HCT116 (cell line): ENCODE results near the gene RILPL2. TPM values are rescaled to one million over a fixed set of nuclear protein-coding genes. Genes with fewer than 3 reads are reported as not detected.

ENCODE experiments used
- ATAC-seq: fragments of 200-7000 bp; cut with Tn5 transposase; 2 replicates; pipeline ENCODE4 v1.9.1; 2020; ENCODE audit warnings: mild to moderate bottlenecking, moderate library complexity
- BruUV-seq: library from RNA; stranded (reverse); fragments of 400-500 nt; replicated peaks from 2 replicates; lab custom pipeline; 2021; lab: Mats Ljungman, UMichigan
- CTCF ChIA-PET: fragments of 300-600 bp; sonication (Branson Sonifier 250); formaldehyde crosslinking; loops from one replicate; lab custom pipeline; 2021; ENCODE audit warnings: antibody characterized with exemption; lab: Charles Lee
- POLR2A ChIA-PET: fragments of 300-600, 350-600 bp; sonication (Branson Sonifier 250); formaldehyde crosslinking; loops from one replicate; lab custom pipeline; 2021; ENCODE audit warnings: antibody characterized with exemption; lab: Charles Lee
- RAD21 ChIA-PET, 2 experiments: fragments of 300-600 bp; sonication (Branson Sonifier 250); formaldehyde crosslinking; loops; one replicate each; lab custom pipeline; 2023; ENCODE audit warnings: low total read pairs in 2 of 2; ENCODE audit not compliant: uncharacterized antibody in 2 of 2, unreplicated experiment in 2 of 2, low non-redundant PET in 1 of 2; lab: Charles Lee
- DNase-seq: peaks from one replicate; pipeline ENCODE4 v3.0.0-alpha.2; 2010; ENCODE audit warnings: low read depth, low spot score
- H2AFZ ChIP-seq: fragments of 200-600 bp; shearing (Covaris generic), sonication (generic); 2 replicates; pipeline ENCODE4 v1.6.1; 2017; ENCODE audit warnings: low read depth, mixed run types, mixed read lengths, antibody characterized with exemption, low read length; ENCODE audit not compliant: poor library complexity, severe bottlenecking
- H3K27ac ChIP-seq: 2 replicates; pipeline ENCODE4 v1.5.1; 2012; ENCODE audit warnings: low read depth, low read length
- H3K27me3 ChIP-seq: fragments of 200-600 bp; sonication (generic); 2 replicates; pipeline ENCODE4 v1.6.1; 2016; ENCODE audit warnings: mixed run types, low read length, mixed read lengths; ENCODE audit not compliant: insufficient read depth
- H3K36me3 ChIP-seq, 2 experiments: fragments of 200-500 bp in 1 of 2; fragments of 200-600 bp in 1 of 2; sonication (Bioruptor generic) in 1 of 2; sonication (generic) in 1 of 2; 2 replicates each; pipeline versions ENCODE4 v1.5.1 to v1.6.1; 2014 to 2016; ENCODE audit warnings: low read length in 2 of 2, inconsistent platforms in 1 of 2, mixed read lengths in 1 of 2, mixed run types in 1 of 2; ENCODE audit not compliant: insufficient read depth in 2 of 2, control insufficient read depth in 1 of 2
- H3K4me1 ChIP-seq, 2 experiments: fragments of 200-600 bp in 1 of 2; sonication (generic) in 1 of 2; 2 replicates each; pipeline versions ENCODE4 v1.5.1 to v1.6.1; 2012 to 2017; ENCODE audit warnings: low read length in 2 of 2, inconsistent platforms in 1 of 2, mild to moderate bottlenecking in 1 of 2, mixed read lengths in 1 of 2, mixed run types in 1 of 2, moderate library complexity in 1 of 2; ENCODE audit not compliant: insufficient read depth in 2 of 2, control insufficient read depth in 1 of 2
- H3K4me2 ChIP-seq: fragments of 200-600 bp; sonication (generic); 2 replicates; pipeline ENCODE4 v1.6.1; 2017; ENCODE audit warnings: mixed run types, low read length, mixed read lengths
- H3K4me3 ChIP-seq, 2 experiments: fragments of 200-600 bp in 1 of 2; sonication (generic) in 1 of 2; replicated peaks in 1 of 2; 2 replicates each; pipeline ENCODE4 v1.5.1; 2011 to 2016; ENCODE audit warnings: low read length in 2 of 2, control low read depth in 1 of 2, low read depth in 1 of 2, mild to moderate bottlenecking in 1 of 2, mixed read lengths in 1 of 2, mixed run types in 1 of 2
- H3K79me2 ChIP-seq: fragments of 200-600 bp; sonication (generic); 2 replicates; pipeline ENCODE4 v1.6.1; 2017; ENCODE audit warnings: mild to moderate bottlenecking, mixed run types, low read length, moderate library complexity, mixed read lengths; ENCODE audit not compliant: insufficient read depth
- H3K9ac ChIP-seq: fragments of 200-600 bp; sonication (generic); 2 replicates; pipeline ENCODE4 v1.6.1; 2016; ENCODE audit warnings: low read length, mixed read lengths
- H3K9me2 ChIP-seq: fragments of 200-600 bp; sonication (generic), shearing (Covaris generic); 2 replicates; pipeline ENCODE4 v1.6.1; 2017; ENCODE audit warnings: mixed run types, mild to moderate bottlenecking, moderate library complexity; ENCODE audit not compliant: insufficient read depth
- H3K9me3 ChIP-seq, 2 experiments: fragments of 200-500 bp in 1 of 2; fragments of 200-600 bp in 1 of 2; sonication (Bioruptor generic) in 1 of 2; sonication (generic) in 1 of 2; 2 replicates each; pipeline ENCODE4 v1.6.1; 2014 to 2017; ENCODE audit warnings: low read length in 2 of 2, mixed read lengths in 2 of 2, inconsistent platforms in 1 of 2, low read depth in 1 of 2, mild to moderate bottlenecking in 1 of 2, mixed run types in 1 of 2, moderate library complexity in 1 of 2; ENCODE audit not compliant: control insufficient read depth in 1 of 2, insufficient read depth in 1 of 2
- H4K20me1 ChIP-seq: fragments of 200-600 bp; sonication (generic), shearing (Covaris generic); 2 replicates; pipeline ENCODE4 v1.6.1; 2017; ENCODE audit warnings: mixed run types, mild to moderate bottlenecking, moderate library complexity; ENCODE audit not compliant: insufficient read depth
- CBX3 ChIP-seq: IDR thresholded peaks from 2 replicates; pipeline ENCODE4 v1.6.1; 2012; ENCODE audit warnings: low read depth
- EGR1 ChIP-seq: IDR thresholded peaks from 2 replicates; pipeline ENCODE4 v1.6.1; 2012; ENCODE audit warnings: low read depth
- ELF1 ChIP-seq: IDR thresholded peaks from 2 replicates; pipeline ENCODE4 v1.6.1; 2012; ENCODE audit warnings: low read depth, borderline replicate concordance
- EZH2 ChIP-seq: fragments of 200-600 bp; sonication (generic); IDR thresholded peaks from 2 replicates; pipeline ENCODE4 v1.6.1; 2017; ENCODE audit warnings: antibody characterized with exemption, mixed run types
- EZH2phosphoT487 ChIP-seq: fragments of 200-600 bp; IDR thresholded peaks from 2 replicates; pipeline ENCODE4 v1.6.1; 2018; ENCODE audit warnings: antibody characterized with exemption, borderline replicate concordance
- JUND ChIP-seq: IDR thresholded peaks from 2 replicates; pipeline ENCODE4 v1.6.1; 2012
- POLR2A ChIP-seq: IDR thresholded peaks from 2 replicates; pipeline ENCODE4 v1.7.0; 2011; ENCODE audit warnings: borderline replicate concordance; ENCODE audit not compliant: insufficient read depth, insufficient read length; ENCODE audit errors: extremely low read depth
- POLR2AphosphoS5 ChIP-seq: IDR thresholded peaks from 2 replicates; pipeline ENCODE4 v1.6.1; 2011; ENCODE audit warnings: mild to moderate bottlenecking, low read depth, low read length, moderate library complexity
- RAD21 ChIP-seq: IDR thresholded peaks from 2 replicates; pipeline ENCODE4 v1.6.1; 2012; ENCODE audit warnings: low read depth, mild to moderate bottlenecking
- SIN3A ChIP-seq: IDR thresholded peaks from 2 replicates; pipeline ENCODE4 v1.6.1; 2012; ENCODE audit warnings: low read depth
- SP1 ChIP-seq: IDR thresholded peaks from 2 replicates; pipeline ENCODE4 v1.6.1; 2012; ENCODE audit warnings: low read depth
- TCF7L2 ChIP-seq: IDR thresholded peaks from 2 replicates; pipeline ENCODE4 v1.7.0; 2011; ENCODE audit warnings: borderline replicate concordance, inconsistent platforms; ENCODE audit not compliant: insufficient read depth, insufficient read length; ENCODE audit errors: extremely low read depth
- YY1 ChIP-seq: IDR thresholded peaks from 2 replicates; pipeline ENCODE4 v1.6.1; 2011; ENCODE audit warnings: low read length, low read depth, moderate library complexity, mild to moderate bottlenecking; ENCODE audit not compliant: insufficient replicate concordance; ENCODE audit errors: extremely low read depth
- ZFX ChIP-seq: fragments of 450-650 bp; IDR thresholded peaks from 2 replicates; pipeline ENCODE4 v1.6.1; 2017
- ZNF274 ChIP-seq: fragments of 200-500 bp; sonication (Bioruptor generic); IDR thresholded peaks from 2 replicates; pipeline ENCODE4 v1.6.1; 2014; ENCODE audit warnings: mild to moderate bottlenecking, low read depth, low read length, inconsistent platforms
- intact Hi-C: fragments of 100-400 bp; cut with micrococcal nuclease; formaldehyde crosslinking; loops from 2 replicates; pipeline ENCODE4 v1.10.0; 2022
- total RNA-seq: library from RNA; stranded (reverse); gene quantifications from one replicate; pipeline ENCODE4 v1.2.1, GENCODE V29; 2021; ENCODE audit not compliant: unreplicated experiment
- TF ChIP-seq, protein P1 (sequence below): IDR thresholded peaks from 2 replicates; pipeline ENCODE4 v1.6.1; 2012
- TF ChIP-seq, protein P2 (sequence below): IDR thresholded peaks from 2 replicates; pipeline ENCODE4 v1.6.1; 2012
- TF ChIP-seq, protein P3 (sequence below), 3 experiments: fragments of 200-600 bp in 1 of 3; sonication (generic) in 1 of 3; IDR thresholded peaks in 2 of 3; conservative IDR thresholded peaks in 1 of 3; 2 replicates each; pipeline ENCODE4 v1.5.1; 2012 to 2017; ENCODE audit warnings: low read depth in 2 of 3, low read length in 2 of 3, antibody characterized with exemption in 1 of 3, borderline replicate concordance in 1 of 3, control low read depth in 1 of 3, mild to moderate bottlenecking in 1 of 3, mixed read lengths in 1 of 3, mixed run types in 1 of 3, moderate library complexity in 1 of 3; ENCODE audit not compliant: insufficient read depth in 1 of 3

Gene RILPL2
- total RNA-seq, 1 experiment from 2014 or later = 2.3 TPM

DNA sequence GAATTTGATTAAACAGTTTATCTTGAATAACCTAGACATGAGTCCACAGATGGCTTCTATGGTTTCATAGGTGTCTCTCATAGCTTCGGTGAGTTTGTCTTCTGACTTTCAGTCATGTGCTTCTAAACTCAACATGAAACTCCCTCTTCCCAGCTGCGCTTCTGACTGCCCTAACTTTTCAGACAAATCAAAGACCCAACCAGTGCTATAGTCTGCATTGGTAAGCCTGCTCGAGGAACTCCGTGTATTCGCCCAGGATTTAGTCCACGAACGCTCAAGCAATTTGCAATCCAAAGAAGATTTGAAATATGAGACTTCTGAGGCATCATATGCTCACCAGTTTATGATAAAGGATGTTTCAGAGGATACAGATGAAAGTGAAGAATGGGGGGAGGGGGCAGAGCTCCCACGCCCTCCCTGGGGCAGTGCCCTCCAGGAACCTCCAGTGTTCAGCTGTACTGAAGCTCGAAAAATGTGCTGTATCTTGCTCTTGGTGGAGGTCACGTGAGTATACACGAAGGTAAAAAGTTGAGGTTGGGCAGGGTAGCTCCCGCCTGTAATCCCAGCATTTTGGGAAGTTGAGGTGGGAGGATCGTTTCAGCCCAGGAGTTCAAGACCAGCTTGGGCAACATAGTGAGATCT, 5.2 kb upstream of the RILPL2 start:
- Histone ChIP-seq H3K9ac (no peak overlapping the region), H3K9me2 (no peaks in the 10 kb centered on the region), H3K79me2 (no peaks in the 10 kb centered on the region), H4K20me1 (no peaks in the 10 kb centered on the region), H3K4me3 (no peak overlapping the region), H2AFZ (no peak overlapping the region), H3K36me3 (no peaks in the 10 kb centered on the region), H3K27ac (no peak overlapping the region), H3K4me1 (peaks cover 4% of the 10 kb centered on the region in 2 experiments; a peak in 2 of 4 replicates), H3K27me3 (no peaks in the 10 kb centered on the region), H3K4me2 (no peak overlapping the region), H3K9me3 (no peaks in the 10 kb centered on the region)
- TF ChIP-seq EGR1 = no peak
- TF ChIP-seq SIN3A = no peak
- no peak for TF ChIP-seq POLR2AphosphoS5
- TF ChIP-seq ZNF274 = no peak
- no peak for TF ChIP-seq POLR2A
- no peak for TF ChIP-seq RAD21
- TF ChIP-seq, protein P1, sequence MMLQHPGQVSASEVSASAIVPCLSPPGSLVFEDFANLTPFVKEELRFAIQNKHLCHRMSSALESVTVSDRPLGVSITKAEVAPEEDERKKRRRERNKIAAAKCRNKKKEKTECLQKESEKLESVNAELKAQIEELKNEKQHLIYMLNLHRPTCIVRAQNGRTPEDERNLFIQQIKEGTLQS = no peak
- TF ChIP-seq, protein P2, sequence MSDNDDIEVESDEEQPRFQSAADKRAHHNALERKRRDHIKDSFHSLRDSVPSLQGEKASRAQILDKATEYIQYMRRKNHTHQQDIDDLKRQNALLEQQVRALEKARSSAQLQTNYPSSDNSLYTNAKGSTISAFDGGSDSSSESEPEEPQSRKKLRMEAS = no peak
- no peak for TF ChIP-seq CBX3
- no peak for TF ChIP-seq SP1
- TF ChIP-seq TCF7L2 = no peak
- no peak for TF ChIP-seq ELF1
- no peak for TF ChIP-seq JUND
- TF ChIP-seq EZH2phosphoT487 = no peak
- no peak for TF ChIP-seq YY1
- TF ChIP-seq EZH2 = no peak
- TF ChIP-seq, protein P3, sequence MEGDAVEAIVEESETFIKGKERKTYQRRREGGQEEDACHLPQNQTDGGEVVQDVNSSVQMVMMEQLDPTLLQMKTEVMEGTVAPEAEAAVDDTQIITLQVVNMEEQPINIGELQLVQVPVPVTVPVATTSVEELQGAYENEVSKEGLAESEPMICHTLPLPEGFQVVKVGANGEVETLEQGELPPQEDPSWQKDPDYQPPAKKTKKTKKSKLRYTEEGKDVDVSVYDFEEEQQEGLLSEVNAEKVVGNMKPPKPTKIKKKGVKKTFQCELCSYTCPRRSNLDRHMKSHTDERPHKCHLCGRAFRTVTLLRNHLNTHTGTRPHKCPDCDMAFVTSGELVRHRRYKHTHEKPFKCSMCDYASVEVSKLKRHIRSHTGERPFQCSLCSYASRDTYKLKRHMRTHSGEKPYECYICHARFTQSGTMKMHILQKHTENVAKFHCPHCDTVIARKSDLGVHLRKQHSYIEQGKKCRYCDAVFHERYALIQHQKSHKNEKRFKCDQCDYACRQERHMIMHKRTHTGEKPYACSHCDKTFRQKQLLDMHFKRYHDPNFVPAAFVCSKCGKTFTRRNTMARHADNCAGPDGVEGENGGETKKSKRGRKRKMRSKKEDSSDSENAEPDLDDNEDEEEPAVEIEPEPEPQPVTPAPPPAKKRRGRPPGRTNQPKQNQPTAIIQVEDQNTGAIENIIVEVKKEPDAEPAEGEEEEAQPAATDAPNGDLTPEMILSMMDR (IDR thresholded peaks at IDR 0.05 in 2 of 3, conservative IDR thresholded peaks at IDR 0.05 in 1 of 3; ENCODE audit: borderline replicate concordance in 1 of 3, insufficient read depth in 1 of 3, low read depth in 2 of 3, low read length in 2 of 3) = no peak
- no peak for TF ChIP-seq ZFX
- no TSS peak for BruUV-seq
- no peak for ATAC-seq
- ChIA-PET CTCF (no interaction called here), RAD21 (interaction anchor here in 1 of 2 experiments (0.6 kb wide), 1 partner anchor 208 kb away, joined by 3 read pairs; the partner anchor contains the start of gene MTRFR), POLR2A (no interaction called here)
- intact Hi-C loops = no loop called here
- no peak for DNase-seq
